ENCODE data around the gene DISC1. TPM values are rescaled to one million over a fixed set of nuclear protein-coding genes. Genes with fewer than 3 reads are reported as not detected.

DISC1 gene
- total RNA-seq, 1 experiment from 2014 or later: 1.8 TPM

- intact Hi-C loops (cut with micrococcal nuclease): no loop called here
- no peak for DNase-seq (ENCODE audit: low read depth, low spot score)
- Histone ChIP-seq H2AFZ (ENCODE audit: low read depth, low read length, poor library complexity, severe bottlenecking) (no peak overlapping the region), H3K9me3 (ENCODE audit: control insufficient read depth in 1 of 2, insufficient read depth in 1 of 2, low read depth in 1 of 2, low read length in 2 of 2) (no peaks in the 10 kb centered on the region), H3K36me3 (ENCODE audit: control insufficient read depth in 1 of 2, insufficient read depth in 2 of 2, low read length in 2 of 2) (no peaks in the 10 kb centered on the region), H3K4me3 (replicated peaks in 1 of 2; ENCODE audit: low read depth in 1 of 2, low read length in 2 of 2) (no peak overlapping the region), H3K79me2 (ENCODE audit: insufficient read depth, low read length) (no peaks in the 10 kb centered on the region), H3K9ac (ENCODE audit: low read length) (no peak overlapping the region), H3K27ac (ENCODE audit: low read depth, low read length) (no peak overlapping the region), H3K27me3 (ENCODE audit: insufficient read depth, low read length) (no peaks in the 10 kb centered on the region), H3K9me2 (ENCODE audit: insufficient read depth) (no peaks in the 10 kb centered on the region), H3K4me2 (ENCODE audit: low read length) (no peak overlapping the region), H3K4me1 (ENCODE audit: control insufficient read depth in 1 of 2, insufficient read depth in 2 of 2, low read length in 2 of 2) (no peaks in the 10 kb centered on the region), H4K20me1 (ENCODE audit: insufficient read depth) (no peaks in the 10 kb centered on the region)
- CTCF ChIA-PET: no interaction called here
- RAD21 ChIA-PET (ENCODE audit: low non-redundant PET in 1 of 2, low total read pairs in 2 of 2, uncharacterized antibody in 2 of 2, unreplicated experiment in 2 of 2): no interaction called here
- no peak for ATAC-seq
- TF ChIP-seq YY1 (IDR thresholded peaks at IDR 0.05; ENCODE audit: extremely low read depth, insufficient replicate concordance, low read depth, low read length): no peak
- BruUV-seq (replicated peaks): no TSS peak
- POLR2A ChIA-PET: no interaction called here
These were observed 39.1 kb downstream of the DISC1 start for GRCh38 chr1:231665726-231666125.

DNA sequence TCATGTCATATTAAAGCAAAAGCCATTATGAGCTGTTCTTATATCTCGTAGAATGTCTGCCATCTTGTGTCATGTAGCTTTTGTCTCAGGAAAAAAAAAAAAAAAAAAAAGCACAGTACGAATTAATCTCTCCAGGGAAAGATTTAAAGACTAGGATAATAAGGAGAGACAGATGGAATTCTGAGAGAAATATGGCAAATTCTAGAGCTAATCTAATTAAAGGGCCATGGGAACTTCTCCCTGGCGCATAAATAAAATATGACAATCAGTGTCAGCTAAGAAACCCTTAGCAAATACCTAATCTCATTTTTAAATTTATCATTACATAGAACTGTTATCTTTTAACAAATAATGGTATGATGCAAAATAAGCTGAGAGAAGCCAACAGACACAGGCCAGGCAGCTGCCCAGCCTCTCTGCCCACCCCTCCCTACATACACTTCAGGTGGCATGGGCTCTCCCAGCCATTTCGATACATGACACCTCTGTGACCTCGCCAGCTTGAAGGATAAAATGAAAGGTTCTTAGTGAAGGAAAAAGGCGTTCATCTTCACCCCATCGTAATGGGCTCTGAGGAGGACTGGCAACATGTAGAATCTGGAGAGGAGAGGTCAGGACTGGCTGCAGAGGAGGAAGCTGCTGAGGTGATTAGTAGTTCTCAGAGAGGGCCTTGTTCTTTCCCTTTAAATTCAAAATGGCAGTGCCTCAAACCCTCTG, 39.8 kb downstream of the DISC1 start:
- Histone ChIP-seq H3K27ac (ENCODE audit: low read depth, low read length) (no peak overlapping the region), H2AFZ (ENCODE audit: low read depth, low read length, poor library complexity, severe bottlenecking) (no peak overlapping the region), H4K20me1 (ENCODE audit: insufficient read depth) (no peaks in the 10 kb centered on the region), H3K4me2 (ENCODE audit: low read length) (no peak overlapping the region), H3K36me3 (ENCODE audit: control insufficient read depth in 1 of 2, insufficient read depth in 2 of 2, low read length in 2 of 2) (no peaks in the 10 kb centered on the region), H3K9me2 (ENCODE audit: insufficient read depth) (no peaks in the 10 kb centered on the region), H3K9me3 (ENCODE audit: control insufficient read depth in 1 of 2, insufficient read depth in 1 of 2, low read depth in 1 of 2, low read length in 2 of 2) (no peaks in the 10 kb centered on the region), H3K79me2 (ENCODE audit: insufficient read depth, low read length) (no peaks in the 10 kb centered on the region), H3K9ac (ENCODE audit: low read length) (no peak overlapping the region), H3K4me1 (ENCODE audit: control insufficient read depth in 1 of 2, insufficient read depth in 2 of 2, low read length in 2 of 2) (no peaks in the 10 kb centered on the region), H3K4me3 (replicated peaks in 1 of 2; ENCODE audit: low read depth in 1 of 2, low read length in 2 of 2) (no peak overlapping the region), H3K27me3 (ENCODE audit: insufficient read depth, low read length) (no peaks in the 10 kb centered on the region)
- ChIA-PET POLR2A (no interaction called here), RAD21 (ENCODE audit: low non-redundant PET in 1 of 2, low total read pairs in 2 of 2, uncharacterized antibody in 2 of 2, unreplicated experiment in 2 of 2) (interaction anchor here in 1 of 2 experiments (0.6 kb wide), 1 partner anchor 351 kb away, joined by 3 read pairs; no protein-coding TSS in a partner anchor), CTCF (no interaction called here)
- TF ChIP-seq EZH2phosphoT487 (IDR thresholded peaks at IDR 0.05; ENCODE audit: borderline replicate concordance): no peak
- no peak for TF ChIP-seq POLR2AphosphoS5 (IDR thresholded peaks at IDR 0.05; ENCODE audit: low read depth, low read length)
- no peak for TF ChIP-seq EGR1 (IDR thresholded peaks at IDR 0.05; ENCODE audit: low read depth)
- BruUV-seq (replicated peaks): no TSS peak
- ATAC-seq (no peak), DNase-seq (ENCODE audit: low read depth, low spot score) (no peak)
- intact Hi-C loops (cut with micrococcal nuclease): no loop called here
